GM12874 (cell line): ENCODE data around the gene EFNA4.

Source experiments
- CTCF ChIP-seq: IDR thresholded peaks from 2 replicates; pipeline ENCODE4 v1.5.1; 2011; ENCODE audit warnings: low read depth, mild to moderate bottlenecking, control low read depth, low read length, moderate library complexity; ENCODE audit not compliant: insufficient read depth

EFNA4 gene

GRCh38 chr1:155043301-155043702 is 20.2 kb upstream of the EFNA4 start:
- TF ChIP-seq CTCF, result no peak

GRCh38 chr1:155043793-155044192 is 19.7 kb upstream of the EFNA4 start:
- no peak for TF ChIP-seq CTCF

- TF ChIP-seq CTCF, result no peak
Observed at GRCh38 chr1:155044365-155044764, 19.2 kb upstream of the EFNA4 start.

GRCh38 chr1:155044812-155045657 is 18.5 kb upstream of the EFNA4 start:
- peak; percentile 66 for TF ChIP-seq CTCF

- TF ChIP-seq CTCF, result no peak
Observed at GRCh38 chr1:155048449-155049334, 14.8 kb upstream of the EFNA4 start.

GRCh38 chr1:155049651-155050559 is 13.6 kb upstream of the EFNA4 start:
- TF ChIP-seq CTCF, result no peak
